HG03565 (cell line): ENCODE data around the gene MBD3L4.
"Not testable (repeated sequence)": the region's sequence is repeated elsewhere in the genome, so short reads cannot be mapped to it uniquely, and the experiment has no call there.

Experiments
- ATAC-seq: cut with Tn5 transposase; IDR thresholded peaks from one replicate; pipeline ENCODE4 v1.9.1; 2021; ENCODE audit warnings: mild to moderate bottlenecking, moderate library complexity; ENCODE audit not compliant: unreplicated experiment

Gene MBD3L4

GRCh38 chr19:7040079-7040478, at the start of gene MBD3L4:
MBD3L4 (minus strand) TSS chr19:7040179; CDS start chr19:7040144, 35 bp downstream.
- not testable (repeated sequence) for ATAC-seq

GRCh38 chr19:7088999-7089398, 49.0 kb upstream of the MBD3L4 start:
- no peak for ATAC-seq

GRCh38 chr19:7083076-7083956, 43.3 kb upstream of the MBD3L4 start:
- no peak for ATAC-seq

GRCh38 chr19:7078008-7078407, 38.0 kb upstream of the MBD3L4 start:
- no peak for ATAC-seq

- ATAC-seq: no peak
These were observed 36.2 kb upstream of the MBD3L4 start for GRCh38 chr19:7076151-7076550.

- ATAC-seq: no peak
These were observed 34.8 kb upstream of the MBD3L4 start for GRCh38 chr19:7074705-7075282.

GRCh38 chr19:7072541-7072940, 32.6 kb upstream of the MBD3L4 start:
- ATAC-seq: no peak

GRCh38 chr19:7069904-7070226, 29.9 kb upstream of the MBD3L4 start:
- no peak for ATAC-seq

GRCh38 chr19:7069042-7069903, 29.3 kb upstream of the MBD3L4 start, which contains the start of gene ZNF557:
ZNF557 (plus strand) TSS chr19:7069703; CDS start chr19:7075075, 5,372 bp downstream.
- ATAC-seq: peak; percentile 78

GRCh38 chr19:7068599-7068998, 28.6 kb upstream of the MBD3L4 start:
- ATAC-seq: no peak

GRCh38 chr19:7067716-7068115, 27.7 kb upstream of the MBD3L4 start:
- ATAC-seq: no peak

GRCh38 chr19:7067122-7067521, 27.1 kb upstream of the MBD3L4 start:
- not testable (repeated sequence) for ATAC-seq

- no peak for ATAC-seq
These were observed 23.9 kb upstream of the MBD3L4 start for GRCh38 chr19:7063764-7064418.

GRCh38 chr19:7063339-7063738, 23.4 kb upstream of the MBD3L4 start:
- no peak for ATAC-seq

- ATAC-seq: not testable (repeated sequence)
These were observed 20.0 kb upstream of the MBD3L4 start for GRCh38 chr19:7059977-7060376.

- not testable (repeated sequence) for ATAC-seq
These were observed 18.6 kb upstream of the MBD3L4 start, which contains the start of gene MBD3L3 for GRCh38 chr19:7058576-7058975. MBD3L3 (minus strand) TSS chr19:7058676; CDS start chr19:7058605, 71 bp downstream.

- ATAC-seq: not testable (repeated sequence)
These were observed 16.4 kb upstream of the MBD3L4 start for GRCh38 chr19:7056371-7056770.

- not testable (repeated sequence) for ATAC-seq
These were observed 15.7 kb upstream of the MBD3L4 start for GRCh38 chr19:7055679-7056078.

GRCh38 chr19:7054635-7055368, 14.8 kb upstream of the MBD3L4 start:
- ATAC-seq: not testable (repeated sequence)

- ATAC-seq: not testable (repeated sequence)
These were observed 12.9 kb upstream of the MBD3L4 start for GRCh38 chr19:7052896-7053295.
